Upper lobe of left lung (tissue), 4 donors: ENCODE results near the gene KRT10.

Experiments used
- EP300 ChIP-seq, 4 donors: sonication (generic); formaldehyde crosslinking; IDR thresholded peaks; one replicate each; pipeline ENCODE4 v1.5.1; 2017; ENCODE audit warnings: antibody characterized with exemption in 4 of 4, control low read depth in 2 of 4
- POLR2A ChIP-seq, 4 donors: fragments of 450-650 bp; IDR thresholded peaks; one replicate each; pipeline ENCODE4 v1.5.1; 2016 to 2017; ENCODE audit warnings: antibody characterized with exemption in 4 of 4, mild to moderate bottlenecking in 2 of 4
- POLR2AphosphoS5 ChIP-seq, 2 donors: sonication (generic); formaldehyde crosslinking; IDR thresholded peaks; one replicate each; pipeline ENCODE4 v1.5.1; 2017; ENCODE audit warnings: antibody characterized with exemption in 2 of 2
- TF ChIP-seq, protein P1 (sequence below), 6 experiments: fragments of 450-650 bp in 4 of 6; fragments of 200-600 bp in 2 of 6; sonication (generic) in 2 of 6; IDR thresholded peaks; one replicate each; pipeline ENCODE4 v1.5.1; 2016 to 2019; ENCODE audit warnings: antibody characterized with exemption in 6 of 6

GRCh38 chr17:40864661-40865390 is 42.4 kb upstream of the KRT10 start:
- TF ChIP-seq POLR2A (IDR thresholded peaks at IDR 0.05) (no peak), EP300 (IDR thresholded peaks at IDR 0.05) (no peak), POLR2AphosphoS5 (IDR thresholded peaks at IDR 0.05) (no peak)
- TF ChIP-seq, protein P1, sequence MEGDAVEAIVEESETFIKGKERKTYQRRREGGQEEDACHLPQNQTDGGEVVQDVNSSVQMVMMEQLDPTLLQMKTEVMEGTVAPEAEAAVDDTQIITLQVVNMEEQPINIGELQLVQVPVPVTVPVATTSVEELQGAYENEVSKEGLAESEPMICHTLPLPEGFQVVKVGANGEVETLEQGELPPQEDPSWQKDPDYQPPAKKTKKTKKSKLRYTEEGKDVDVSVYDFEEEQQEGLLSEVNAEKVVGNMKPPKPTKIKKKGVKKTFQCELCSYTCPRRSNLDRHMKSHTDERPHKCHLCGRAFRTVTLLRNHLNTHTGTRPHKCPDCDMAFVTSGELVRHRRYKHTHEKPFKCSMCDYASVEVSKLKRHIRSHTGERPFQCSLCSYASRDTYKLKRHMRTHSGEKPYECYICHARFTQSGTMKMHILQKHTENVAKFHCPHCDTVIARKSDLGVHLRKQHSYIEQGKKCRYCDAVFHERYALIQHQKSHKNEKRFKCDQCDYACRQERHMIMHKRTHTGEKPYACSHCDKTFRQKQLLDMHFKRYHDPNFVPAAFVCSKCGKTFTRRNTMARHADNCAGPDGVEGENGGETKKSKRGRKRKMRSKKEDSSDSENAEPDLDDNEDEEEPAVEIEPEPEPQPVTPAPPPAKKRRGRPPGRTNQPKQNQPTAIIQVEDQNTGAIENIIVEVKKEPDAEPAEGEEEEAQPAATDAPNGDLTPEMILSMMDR (IDR thresholded peaks at IDR 0.05): no peak
